SK-N-SH (cell line): ENCODE results near the gene PARP2. TPM values are rescaled to one million over a fixed set of nuclear protein-coding genes. Genes with fewer than 3 reads are reported as not detected.

Source experiments
- CTCF ChIA-PET: fragments of 300-600, 350-600 bp; formaldehyde crosslinking; extraction: SDS; loops from one replicate; lab custom pipeline; 2021; lab: Yijun Ruan, JAX
- POLR2A ChIA-PET: fragments of 350-600 bp; sonication (Branson Sonifier 250); formaldehyde crosslinking; extraction: SDS; loops from one replicate; lab custom pipeline; 2020; ENCODE audit warnings: antibody characterized with exemption, inconsistent platforms; lab: Yijun Ruan, JAX
- DNase-seq: peaks from one replicate; pipeline ENCODE4 v3.0.0; 2012
- H2AFZ ChIP-seq: fragments of 200-600 bp; sonication (generic); 2 replicates; pipeline ENCODE4 v1.8.1; 2016; ENCODE audit warnings: antibody characterized with exemption, mild to moderate bottlenecking, low read depth
- H3F3A ChIP-seq: fragments of 200-600 bp; sonication (generic); replicated peaks from 2 replicates; pipeline ENCODE3; 2016; ENCODE audit warnings: antibody characterized with exemption, mild to moderate bottlenecking; ENCODE audit not compliant: insufficient read depth
- H3K27ac ChIP-seq, 2 experiments: fragments of 200-500 bp in 1 of 2; fragments of 200-600 bp in 1 of 2; sonication (Bioruptor generic) in 1 of 2; sonication (generic), shearing (Covaris generic) in 1 of 2; 2 replicates each; pipeline versions ENCODE4 v1.5.1 to v1.6.1; 2014 to 2016; ENCODE audit warnings: low read depth in 2 of 2, inconsistent platforms in 1 of 2, low read length in 1 of 2, mild to moderate bottlenecking in 1 of 2, mixed read lengths in 1 of 2
- H3K27me3 ChIP-seq: fragments of 200-600 bp; sonication (generic), shearing (Covaris generic); 2 replicates; pipeline ENCODE4 v1.6.1; 2016; ENCODE audit warnings: mixed run types; ENCODE audit not compliant: insufficient read depth
- H3K36me3 ChIP-seq, 2 experiments: fragments of 200-500 bp in 1 of 2; fragments of 200-600 bp in 1 of 2; sonication (Bioruptor generic) in 1 of 2; sonication (generic) in 1 of 2; replicated peaks in 1 of 2; 2 replicates each; pipeline versions ENCODE3 to v1.5.1; 2014 to 2016; ENCODE audit warnings: low read length in 1 of 2, mild to moderate bottlenecking in 1 of 2; ENCODE audit not compliant: insufficient read depth in 2 of 2, control insufficient read depth in 1 of 2
- H3K4me1 ChIP-seq, 2 experiments: fragments of 200-500 bp in 1 of 2; fragments of 200-600 bp in 1 of 2; sonication (Bioruptor generic) in 1 of 2; sonication (generic), shearing (Covaris generic) in 1 of 2; 2 replicates each; pipeline versions ENCODE4 v1.5.1 to v1.6.1; 2014 to 2016; ENCODE audit warnings: low read depth in 1 of 2, low read length in 1 of 2, mixed run types in 1 of 2; ENCODE audit not compliant: insufficient read depth in 2 of 2, control insufficient read depth in 1 of 2
- H3K4me2 ChIP-seq: fragments of 200-600 bp; sonication (generic), shearing (Covaris generic); 2 replicates; pipeline ENCODE4 v1.6.1; 2017; ENCODE audit warnings: mixed run types
- H3K4me3 ChIP-seq, 2 experiments: fragments of 200-500 bp in 1 of 2; fragments of 200-600 bp in 1 of 2; sonication (Bioruptor generic) in 1 of 2; sonication (generic), shearing (Covaris generic) in 1 of 2; 2 replicates each; pipeline versions ENCODE4 v1.5.1 to v1.8.1; 2014 to 2016; ENCODE audit warnings: low read depth in 2 of 2, inconsistent platforms in 1 of 2, low read length in 1 of 2, mild to moderate bottlenecking in 1 of 2, mixed read lengths in 1 of 2, moderate library complexity in 1 of 2
- H3K79me2 ChIP-seq: fragments of 200-600 bp; sonication (generic); 2 replicates; pipeline ENCODE4 v1.8.1; 2017; ENCODE audit warnings: mild to moderate bottlenecking; ENCODE audit not compliant: insufficient read depth
- H3K9ac ChIP-seq: fragments of 200-600 bp; sonication (generic); 2 replicates; pipeline ENCODE4 v1.6.1; 2017; ENCODE audit warnings: mixed run types
- H3K9me2 ChIP-seq: fragments of 200-600 bp; sonication (generic); 2 replicates; pipeline ENCODE4 v1.6.1; 2017; ENCODE audit warnings: mixed run types
- H3K9me3 ChIP-seq: fragments of 200-600 bp; sonication (generic); 2 replicates; pipeline ENCODE4 v1.6.1; 2017; ENCODE audit warnings: mixed run types, mild to moderate bottlenecking, moderate library complexity
- H4K20me1 ChIP-seq: fragments of 200-600 bp; sonication (generic); 2 replicates; pipeline ENCODE4 v1.6.1; 2017; ENCODE audit warnings: mild to moderate bottlenecking, mixed run types; ENCODE audit not compliant: insufficient read depth
- CHD2 ChIP-seq: fragments of 150-350 bp; IDR thresholded peaks from 2 replicates; pipeline ENCODE4 v1.6.1; 2018; ENCODE audit warnings: low read length; ENCODE audit not compliant: partially characterized antibody
- EP300 ChIP-seq, 2 experiments: IDR thresholded peaks; 2 replicates each; pipeline versions ENCODE4 v1.4.0 to v1.6.1; 2012; ENCODE audit warnings: borderline replicate concordance in 1 of 2, low read depth in 1 of 2, low read length in 1 of 2
- EZH2phosphoT487 ChIP-seq: fragments of 200-600 bp; sonication (generic); IDR thresholded peaks from 2 replicates; pipeline ENCODE4 v1.6.1; 2017; ENCODE audit warnings: low read depth, mixed run types, mild to moderate bottlenecking, antibody characterized with exemption, moderate library complexity, borderline replicate concordance
- FOXM1 ChIP-seq: IDR thresholded peaks from 2 replicates; pipeline ENCODE4 v1.4.0; 2012; ENCODE audit warnings: low read depth, mild to moderate bottlenecking
- GABPA ChIP-seq: IDR thresholded peaks from 2 replicates; pipeline ENCODE4 v1.4.0; 2012; ENCODE audit warnings: low read depth, mild to moderate bottlenecking
- GATA2 ChIP-seq: sonication (generic); formaldehyde crosslinking; IDR thresholded peaks from 2 replicates; pipeline ENCODE4 v1.5.0; 2020; ENCODE audit warnings: mild to moderate bottlenecking, missing genetic modification reagents
- MEF2A ChIP-seq: IDR thresholded peaks from 2 replicates; pipeline ENCODE4 v1.4.0; 2012; ENCODE audit warnings: low read depth, borderline replicate concordance
- NFIC ChIP-seq: IDR thresholded peaks from 2 replicates; pipeline ENCODE4 v1.4.0; 2012; ENCODE audit warnings: borderline replicate concordance
- NRF1 ChIP-seq: IDR thresholded peaks from 2 replicates; pipeline ENCODE4 v1.6.1; 2012; ENCODE audit warnings: low read depth, mild to moderate bottlenecking, low read length
- RFX5 ChIP-seq: IDR thresholded peaks from 2 replicates; pipeline ENCODE4 v1.6.1; 2012; ENCODE audit warnings: mild to moderate bottlenecking, improper control_type of control experiment, low read length
- SIN3A ChIP-seq: IDR thresholded peaks from 2 replicates; pipeline ENCODE4 v1.6.1; 2012; ENCODE audit warnings: low read depth, mild to moderate bottlenecking, low read length, moderate library complexity, borderline replicate concordance
- SMC3 ChIP-seq: IDR thresholded peaks from 2 replicates; pipeline ENCODE4 v1.6.1; 2012; ENCODE audit warnings: low read depth, low read length, improper control_type of control experiment
- TCF12 ChIP-seq: IDR thresholded peaks from 2 replicates; pipeline ENCODE4 v1.4.0; 2012
- TEAD4 ChIP-seq: IDR thresholded peaks from 2 replicates; pipeline ENCODE4 v1.4.0; 2012; ENCODE audit warnings: mild to moderate bottlenecking, borderline replicate concordance; ENCODE audit not compliant: insufficient read depth
- YY1 ChIP-seq: IDR thresholded peaks from 2 replicates; pipeline ENCODE4 v1.4.0; 2012; ENCODE audit warnings: low read depth, mild to moderate bottlenecking
- WGBS: methylation state at CpG from one replicate; pipeline ENCODE4 v1.1.6; 2017; ENCODE audit warnings: low lambda C conversion rate; 5-methylcytosine and 5-hydroxymethylcytosine counted together
- polyA plus RNA-seq, 3 experiments: library from polyadenylated mRNA; depleted of rRNA; stranded (reverse); fragments of >200 nt; gene quantifications; 2 replicates each; pipeline ENCODE4 v1.2.3, GENCODE V29; 2012
- TF ChIP-seq, protein P1 (sequence below): IDR thresholded peaks from 2 replicates; pipeline ENCODE4 v1.4.0; 2012; ENCODE audit warnings: low read depth, borderline replicate concordance
- TF ChIP-seq, protein P2 (sequence below): fragments of 150-350 bp; IDR thresholded peaks from 2 replicates; pipeline ENCODE4 v1.6.1; 2017; ENCODE audit warnings: antibody characterized with exemption, low read length, low read depth, borderline replicate concordance
- TF ChIP-seq, protein P3 (sequence below): IDR thresholded peaks from 2 replicates; pipeline ENCODE4; 2012
- TF ChIP-seq, protein P4 (sequence below): IDR thresholded peaks from 2 replicates; pipeline ENCODE4 v1.4.0; 2012; ENCODE audit warnings: low read depth, borderline replicate concordance
- TF ChIP-seq, protein P5 (sequence below): IDR thresholded peaks from 2 replicates; pipeline ENCODE4 v1.6.1; 2012; ENCODE audit warnings: mild to moderate bottlenecking, low read depth, low read length, moderate library complexity
- TF ChIP-seq, protein P6 (sequence below): fragments of 150-350 bp; IDR thresholded peaks from 2 replicates; pipeline ENCODE4 v1.6.1; 2016; ENCODE audit warnings: mild to moderate bottlenecking, low read depth, low read length

Gene PARP2
- polyA plus RNA-seq, 1 of the 3 experiments (the other 2 are of a cell fraction): 23.3 TPM

DNA sequence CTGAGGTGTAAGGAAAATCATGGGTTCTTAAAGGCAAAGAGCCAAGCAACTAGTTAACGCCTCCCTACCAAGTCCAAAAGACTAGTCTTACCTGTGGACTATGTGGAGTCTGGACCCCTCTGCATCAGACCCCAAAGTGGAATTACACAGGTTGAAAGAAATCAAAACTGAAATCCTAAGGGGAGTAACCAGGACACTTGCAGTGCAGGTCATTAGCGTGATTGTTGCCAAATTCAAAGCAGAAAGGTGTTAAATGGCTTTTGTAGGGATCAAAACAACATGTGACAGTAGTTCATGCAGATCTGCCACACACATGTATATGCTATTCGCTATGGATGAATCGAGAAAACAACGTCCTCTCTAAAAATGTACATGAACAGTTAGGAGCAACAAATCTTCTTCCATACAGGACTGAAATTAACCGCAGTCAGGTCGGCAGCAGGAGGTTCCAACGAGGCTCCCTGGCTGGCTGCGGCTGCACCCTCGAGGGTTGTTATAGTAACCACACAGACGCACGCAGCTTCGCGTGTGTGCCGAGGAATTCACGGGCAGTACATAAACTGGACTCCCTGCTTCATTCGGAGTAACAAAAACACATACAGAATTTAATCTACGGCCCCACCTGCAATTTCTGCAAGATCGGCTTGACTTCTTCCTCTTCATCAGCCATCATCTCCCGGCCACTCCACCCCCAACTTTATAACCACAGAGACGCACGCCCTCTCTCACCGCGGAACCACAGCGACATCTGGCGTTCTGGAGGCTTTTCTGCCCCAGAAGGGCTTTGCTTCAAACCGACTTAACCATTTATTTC is 38.0 kb upstream of the PARP2 start, which contains the start of gene TTC5:
TTC5 (minus strand) TSS at position 687 of the 814 bp plus-strand sequence; CDS start at position 673, 14 bp downstream.
- Histone ChIP-seq H3K4me3 (peak within 1 kb of the TSS; percentile 63 to 83), H3K9me2 (no peaks in the 10 kb centered on the region), H3K79me2 (peaks cover 10% of the 10 kb centered on the region; the same call in 1 of the 2 replicates), H3K36me3 (peaks cover 8 to 14% of the 10 kb centered on the region in 2 experiments), H3K9ac (peak within 1 kb of the TSS; percentile 58), H3K4me1 (peaks cover 0 to 3% of the 10 kb centered on the region in 2 experiments; a peak in 2 of 4 replicates), H3K4me2 (peak within 1 kb of the TSS; percentile 75), H3K27me3 (no peaks in the 10 kb centered on the region), H3K9me3 (no peaks in the 10 kb centered on the region), H4K20me1 (no peaks in the 10 kb centered on the region), H2AFZ (peak within 1 kb of the TSS; percentile 71), H3K27ac (peak within 1 kb of the TSS in 1 of 2 experiments; percentile 20; a peak in 1 of 4 replicates), H3F3A (no peaks in the 10 kb centered on the region)
- POLR2A ChIA-PET: no interaction called here
- CTCF ChIA-PET: interaction anchor here (0.6 to 2.1 kb wide), 10 partner anchors 9 to 109 kb away, joined by 3 to 19 read pairs (median 3); partner anchors contain the start of gene PARP2
- WGBS: under 1% methylated on average over 19 of the region's 27 CpGs
- DNase-seq: peak; percentile 87
- TF ChIP-seq GATA2 (CRISPR knock-in tag) (no peak), EP300 (IDR thresholded peaks at IDR 0.05; ENCODE audit: borderline replicate concordance in 1 of 2, low read depth in 1 of 2, low read length in 1 of 2) (no peak; a peak in 1 of 4 replicates), CHD2 (peak; percentile 93), TEAD4 (no peak), SMC3 (no peak), GABPA (no peak), RFX5 (no peak), MEF2A (no peak), SIN3A (peak; percentile 83; the same call in 1 of the 2 replicates), NFIC (no peak), YY1 (peak; percentile 84; the same call in 1 of the 2 replicates), TCF12 (no peak), FOXM1 (no peak), NRF1 (no peak), EZH2phosphoT487 (no peak)
- TF ChIP-seq, protein P1, sequence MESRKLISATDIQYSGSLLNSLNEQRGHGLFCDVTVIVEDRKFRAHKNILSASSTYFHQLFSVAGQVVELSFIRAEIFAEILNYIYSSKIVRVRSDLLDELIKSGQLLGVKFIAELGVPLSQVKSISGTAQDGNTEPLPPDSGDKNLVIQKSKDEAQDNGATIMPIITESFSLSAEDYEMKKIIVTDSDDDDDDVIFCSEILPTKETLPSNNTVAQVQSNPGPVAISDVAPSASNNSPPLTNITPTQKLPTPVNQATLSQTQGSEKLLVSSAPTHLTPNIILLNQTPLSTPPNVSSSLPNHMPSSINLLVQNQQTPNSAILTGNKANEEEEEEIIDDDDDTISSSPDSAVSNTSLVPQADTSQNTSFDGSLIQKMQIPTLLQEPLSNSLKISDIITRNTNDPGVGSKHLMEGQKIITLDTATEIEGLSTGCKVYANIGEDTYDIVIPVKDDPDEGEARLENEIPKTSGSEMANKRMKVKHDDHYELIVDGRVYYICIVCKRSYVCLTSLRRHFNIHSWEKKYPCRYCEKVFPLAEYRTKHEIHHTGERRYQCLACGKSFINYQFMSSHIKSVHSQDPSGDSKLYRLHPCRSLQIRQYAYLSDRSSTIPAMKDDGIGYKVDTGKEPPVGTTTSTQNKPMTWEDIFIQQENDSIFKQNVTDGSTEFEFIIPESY: no peak
- TF ChIP-seq, protein P2, sequence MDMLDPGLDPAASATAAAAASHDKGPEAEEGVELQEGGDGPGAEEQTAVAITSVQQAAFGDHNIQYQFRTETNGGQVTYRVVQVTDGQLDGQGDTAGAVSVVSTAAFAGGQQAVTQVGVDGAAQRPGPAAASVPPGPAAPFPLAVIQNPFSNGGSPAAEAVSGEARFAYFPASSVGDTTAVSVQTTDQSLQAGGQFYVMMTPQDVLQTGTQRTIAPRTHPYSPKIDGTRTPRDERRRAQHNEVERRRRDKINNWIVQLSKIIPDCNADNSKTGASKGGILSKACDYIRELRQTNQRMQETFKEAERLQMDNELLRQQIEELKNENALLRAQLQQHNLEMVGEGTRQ: no peak
- TF ChIP-seq, protein P3, sequence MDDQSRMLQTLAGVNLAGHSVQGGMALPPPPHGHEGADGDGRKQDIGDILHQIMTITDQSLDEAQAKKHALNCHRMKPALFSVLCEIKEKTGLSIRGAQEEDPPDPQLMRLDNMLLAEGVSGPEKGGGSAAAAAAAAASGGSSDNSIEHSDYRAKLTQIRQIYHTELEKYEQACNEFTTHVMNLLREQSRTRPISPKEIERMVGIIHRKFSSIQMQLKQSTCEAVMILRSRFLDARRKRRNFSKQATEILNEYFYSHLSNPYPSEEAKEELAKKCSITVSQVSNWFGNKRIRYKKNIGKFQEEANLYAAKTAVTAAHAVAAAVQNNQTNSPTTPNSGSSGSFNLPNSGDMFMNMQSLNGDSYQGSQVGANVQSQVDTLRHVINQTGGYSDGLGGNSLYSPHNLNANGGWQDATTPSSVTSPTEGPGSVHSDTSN: no peak
- TF ChIP-seq, protein P4, sequence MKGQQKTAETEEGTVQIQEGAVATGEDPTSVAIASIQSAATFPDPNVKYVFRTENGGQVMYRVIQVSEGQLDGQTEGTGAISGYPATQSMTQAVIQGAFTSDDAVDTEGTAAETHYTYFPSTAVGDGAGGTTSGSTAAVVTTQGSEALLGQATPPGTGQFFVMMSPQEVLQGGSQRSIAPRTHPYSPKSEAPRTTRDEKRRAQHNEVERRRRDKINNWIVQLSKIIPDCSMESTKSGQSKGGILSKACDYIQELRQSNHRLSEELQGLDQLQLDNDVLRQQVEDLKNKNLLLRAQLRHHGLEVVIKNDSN: no peak
- TF ChIP-seq, protein P5, sequence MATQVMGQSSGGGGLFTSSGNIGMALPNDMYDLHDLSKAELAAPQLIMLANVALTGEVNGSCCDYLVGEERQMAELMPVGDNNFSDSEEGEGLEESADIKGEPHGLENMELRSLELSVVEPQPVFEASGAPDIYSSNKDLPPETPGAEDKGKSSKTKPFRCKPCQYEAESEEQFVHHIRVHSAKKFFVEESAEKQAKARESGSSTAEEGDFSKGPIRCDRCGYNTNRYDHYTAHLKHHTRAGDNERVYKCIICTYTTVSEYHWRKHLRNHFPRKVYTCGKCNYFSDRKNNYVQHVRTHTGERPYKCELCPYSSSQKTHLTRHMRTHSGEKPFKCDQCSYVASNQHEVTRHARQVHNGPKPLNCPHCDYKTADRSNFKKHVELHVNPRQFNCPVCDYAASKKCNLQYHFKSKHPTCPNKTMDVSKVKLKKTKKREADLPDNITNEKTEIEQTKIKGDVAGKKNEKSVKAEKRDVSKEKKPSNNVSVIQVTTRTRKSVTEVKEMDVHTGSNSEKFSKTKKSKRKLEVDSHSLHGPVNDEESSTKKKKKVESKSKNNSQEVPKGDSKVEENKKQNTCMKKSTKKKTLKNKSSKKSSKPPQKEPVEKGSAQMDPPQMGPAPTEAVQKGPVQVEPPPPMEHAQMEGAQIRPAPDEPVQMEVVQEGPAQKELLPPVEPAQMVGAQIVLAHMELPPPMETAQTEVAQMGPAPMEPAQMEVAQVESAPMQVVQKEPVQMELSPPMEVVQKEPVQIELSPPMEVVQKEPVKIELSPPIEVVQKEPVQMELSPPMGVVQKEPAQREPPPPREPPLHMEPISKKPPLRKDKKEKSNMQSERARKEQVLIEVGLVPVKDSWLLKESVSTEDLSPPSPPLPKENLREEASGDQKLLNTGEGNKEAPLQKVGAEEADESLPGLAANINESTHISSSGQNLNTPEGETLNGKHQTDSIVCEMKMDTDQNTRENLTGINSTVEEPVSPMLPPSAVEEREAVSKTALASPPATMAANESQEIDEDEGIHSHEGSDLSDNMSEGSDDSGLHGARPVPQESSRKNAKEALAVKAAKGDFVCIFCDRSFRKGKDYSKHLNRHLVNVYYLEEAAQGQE: no peak
- TF ChIP-seq, protein P6, sequence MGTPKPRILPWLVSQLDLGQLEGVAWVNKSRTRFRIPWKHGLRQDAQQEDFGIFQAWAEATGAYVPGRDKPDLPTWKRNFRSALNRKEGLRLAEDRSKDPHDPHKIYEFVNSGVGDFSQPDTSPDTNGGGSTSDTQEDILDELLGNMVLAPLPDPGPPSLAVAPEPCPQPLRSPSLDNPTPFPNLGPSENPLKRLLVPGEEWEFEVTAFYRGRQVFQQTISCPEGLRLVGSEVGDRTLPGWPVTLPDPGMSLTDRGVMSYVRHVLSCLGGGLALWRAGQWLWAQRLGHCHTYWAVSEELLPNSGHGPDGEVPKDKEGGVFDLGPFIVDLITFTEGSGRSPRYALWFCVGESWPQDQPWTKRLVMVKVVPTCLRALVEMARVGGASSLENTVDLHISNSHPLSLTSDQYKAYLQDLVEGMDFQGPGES: no peak
